ENCODE measurements around the gene RALGPS2. TPM values are rescaled to one million over a fixed set of nuclear protein-coding genes. Genes with fewer than 3 reads are reported as not detected.
A peak's percentile ranks its signal among the peaks of the same experiment; 100 is the strongest.

The RALGPS2 gene
- total and polyA plus RNA-seq, 2 of the 13 experiments (the other 11 are each of a cell fraction or from before 2014, with no cell fraction given): 15.6 to 36.0 TPM

DNA sequence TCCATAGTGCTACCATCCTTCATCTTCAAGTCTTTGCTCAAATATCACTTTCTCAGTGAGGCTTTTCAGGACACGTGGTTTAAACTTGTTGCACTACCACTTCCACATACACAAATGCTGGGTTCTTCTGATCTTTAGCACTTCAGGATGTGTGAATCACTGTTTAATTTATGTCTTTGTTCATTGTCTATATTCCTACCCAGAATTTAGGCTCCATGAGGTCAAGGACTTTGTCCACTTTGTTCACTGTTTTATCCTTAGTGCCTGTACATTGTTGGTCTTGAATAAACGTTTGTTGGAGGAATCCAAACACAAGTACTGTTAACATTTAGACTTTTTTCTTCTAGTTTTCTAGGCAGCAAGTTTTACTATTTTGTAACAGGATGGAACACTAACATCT, 42.6 kb upstream of the RALGPS2 start (continued):
- TF ChIP-seq CAMTA2 (CRISPR knock-in tag; IDR thresholded peaks at IDR 0.05; ENCODE audit: borderline replicate concordance) (no peak), STAG1 (CRISPR knock-in tag; IDR thresholded peaks at IDR 0.05) (no peak), SMAD1 (CRISPR knock-in tag; IDR thresholded peaks at IDR 0.05; ENCODE audit: borderline replicate concordance, low read depth) (no peak), ESRRA (CRISPR knock-in tag; IDR thresholded peaks at IDR 0.05; ENCODE audit: low read depth) (no peak), SPEN (CRISPR knock-in tag; IDR thresholded peaks at IDR 0.05; ENCODE audit: low read depth) (no peak), NFYB (CRISPR knock-in tag; IDR thresholded peaks at IDR 0.05) (no peak), ZNF772 (CRISPR knock-in tag; IDR thresholded peaks at IDR 0.05) (no peak), ZZZ3 (CRISPR knock-in tag; IDR thresholded peaks at IDR 0.05; ENCODE audit: borderline replicate concordance) (no peak), ZFP62 (CRISPR knock-in tag; IDR thresholded peaks at IDR 0.05) (no peak), CREB1 (IDR thresholded peaks at IDR 0.05) (no peak), CREB1 (CRISPR knock-in tag; IDR thresholded peaks at IDR 0.05) (peak; percentile 64), SATB2 (CRISPR knock-in tag; IDR thresholded peaks at IDR 0.05) (no peak), ZNF501 (CRISPR knock-in tag; IDR thresholded peaks at IDR 0.05) (no peak), GLMP (CRISPR knock-in tag; IDR thresholded peaks at IDR 0.05; ENCODE audit: borderline replicate concordance) (no peak), ZNF235 (CRISPR knock-in tag; IDR thresholded peaks at IDR 0.05; ENCODE audit: borderline replicate concordance) (no peak), ZNF740 (CRISPR knock-in tag; IDR thresholded peaks at IDR 0.05) (no peak), DNMT1 (CRISPR knock-in tag; IDR thresholded peaks at IDR 0.05) (no peak), ELF3 (CRISPR knock-in tag; IDR thresholded peaks at IDR 0.05) (peak; percentile 73), ZBTB3 (CRISPR knock-in tag; IDR thresholded peaks at IDR 0.05; ENCODE audit: borderline replicate concordance, low read depth) (no peak), ATF7-NPFF (CRISPR knock-in tag; IDR thresholded peaks at IDR 0.05; ENCODE audit: low read depth) (no peak), HCFC1 (IDR thresholded peaks at IDR 0.05; ENCODE audit: low read depth, low read length) (no peak), SOX6 (IDR thresholded peaks at IDR 0.05) (no peak), SOX6 (CRISPR knock-in tag; IDR thresholded peaks at IDR 0.05) (peak; percentile 100), ZNF510 (CRISPR knock-in tag; IDR thresholded peaks at IDR 0.05; ENCODE audit: low read depth) (no peak), SETDB1 (CRISPR knock-in tag; IDR thresholded peaks at IDR 0.05; ENCODE audit: borderline replicate concordance) (no peak)
- TF ChIP-seq, protein P1, sequence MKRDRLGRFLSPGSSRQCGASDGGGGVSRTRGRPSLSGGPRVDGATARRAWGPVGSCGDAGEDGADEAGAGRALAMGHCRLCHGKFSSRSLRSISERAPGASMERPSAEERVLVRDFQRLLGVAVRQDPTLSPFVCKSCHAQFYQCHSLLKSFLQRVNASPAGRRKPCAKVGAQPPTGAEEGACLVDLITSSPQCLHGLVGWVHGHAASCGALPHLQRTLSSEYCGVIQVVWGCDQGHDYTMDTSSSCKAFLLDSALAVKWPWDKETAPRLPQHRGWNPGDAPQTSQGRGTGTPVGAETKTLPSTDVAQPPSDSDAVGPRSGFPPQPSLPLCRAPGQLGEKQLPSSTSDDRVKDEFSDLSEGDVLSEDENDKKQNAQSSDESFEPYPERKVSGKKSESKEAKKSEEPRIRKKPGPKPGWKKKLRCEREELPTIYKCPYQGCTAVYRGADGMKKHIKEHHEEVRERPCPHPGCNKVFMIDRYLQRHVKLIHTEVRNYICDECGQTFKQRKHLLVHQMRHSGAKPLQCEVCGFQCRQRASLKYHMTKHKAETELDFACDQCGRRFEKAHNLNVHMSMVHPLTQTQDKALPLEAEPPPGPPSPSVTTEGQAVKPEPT (CRISPR knock-in tag; IDR thresholded peaks at IDR 0.05; ENCODE audit: low read depth): no peak
- TF ChIP-seq, protein P2, sequence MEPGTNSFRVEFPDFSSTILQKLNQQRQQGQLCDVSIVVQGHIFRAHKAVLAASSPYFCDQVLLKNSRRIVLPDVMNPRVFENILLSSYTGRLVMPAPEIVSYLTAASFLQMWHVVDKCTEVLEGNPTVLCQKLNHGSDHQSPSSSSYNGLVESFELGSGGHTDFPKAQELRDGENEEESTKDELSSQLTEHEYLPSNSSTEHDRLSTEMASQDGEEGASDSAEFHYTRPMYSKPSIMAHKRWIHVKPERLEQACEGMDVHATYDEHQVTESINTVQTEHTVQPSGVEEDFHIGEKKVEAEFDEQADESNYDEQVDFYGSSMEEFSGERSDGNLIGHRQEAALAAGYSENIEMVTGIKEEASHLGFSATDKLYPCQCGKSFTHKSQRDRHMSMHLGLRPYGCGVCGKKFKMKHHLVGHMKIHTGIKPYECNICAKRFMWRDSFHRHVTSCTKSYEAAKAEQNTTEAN (CRISPR knock-in tag; conservative IDR thresholded peaks at IDR 0.05): peak; percentile 98

All from HepG2 (cell line).